Superior temporal gyrus (tissue), 1 donor: Measurements from ENCODE around the gene ABI3BP.

Experiments
- DNase-seq: peaks from one replicate; pipeline ENCODE4 v3.0.0-alpha.2; 2016; ENCODE audit errors: extremely low spot score

ABI3BP gene

DNA sequence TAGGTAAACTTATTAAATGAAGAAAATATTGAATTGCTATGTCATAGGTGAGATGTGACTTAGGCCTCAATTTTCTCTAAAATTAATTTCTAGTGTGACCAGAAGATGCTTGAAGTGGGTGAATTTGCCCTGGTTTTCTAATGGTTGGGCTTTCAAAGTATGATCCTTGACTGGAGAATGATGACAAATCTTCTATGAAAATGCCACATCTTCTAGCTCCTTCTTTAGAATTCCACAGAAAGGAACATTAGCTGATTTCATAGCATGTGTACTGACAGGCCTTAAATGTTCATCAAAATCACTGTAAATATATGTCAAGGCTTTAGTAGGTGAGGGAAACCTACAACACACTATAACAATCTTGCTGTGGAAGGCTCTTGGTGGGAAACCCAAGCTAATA, 8.9 kb downstream of the ABI3BP start:
- no peak for DNase-seq

DNA sequence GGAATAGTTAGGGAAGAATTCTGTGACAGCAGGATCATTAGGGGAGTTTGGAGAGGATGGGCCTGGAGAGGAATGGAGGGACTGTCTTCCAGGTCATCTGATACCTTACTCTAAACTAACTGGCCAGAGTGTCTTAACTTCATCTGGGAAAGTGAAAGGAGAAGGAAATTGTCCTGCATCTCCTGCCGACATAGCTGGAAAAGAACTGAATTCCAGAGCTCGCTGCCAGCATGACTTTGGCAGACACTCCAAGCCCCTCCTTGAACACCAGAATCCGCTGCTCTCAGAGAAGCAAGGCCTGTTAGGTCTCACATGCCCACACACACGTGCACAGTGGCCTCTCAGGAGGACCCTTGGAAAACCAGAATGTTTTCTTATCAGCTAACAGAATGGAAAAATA, 10.5 kb downstream of the ABI3BP start:
- DNase-seq: no peak

DNA sequence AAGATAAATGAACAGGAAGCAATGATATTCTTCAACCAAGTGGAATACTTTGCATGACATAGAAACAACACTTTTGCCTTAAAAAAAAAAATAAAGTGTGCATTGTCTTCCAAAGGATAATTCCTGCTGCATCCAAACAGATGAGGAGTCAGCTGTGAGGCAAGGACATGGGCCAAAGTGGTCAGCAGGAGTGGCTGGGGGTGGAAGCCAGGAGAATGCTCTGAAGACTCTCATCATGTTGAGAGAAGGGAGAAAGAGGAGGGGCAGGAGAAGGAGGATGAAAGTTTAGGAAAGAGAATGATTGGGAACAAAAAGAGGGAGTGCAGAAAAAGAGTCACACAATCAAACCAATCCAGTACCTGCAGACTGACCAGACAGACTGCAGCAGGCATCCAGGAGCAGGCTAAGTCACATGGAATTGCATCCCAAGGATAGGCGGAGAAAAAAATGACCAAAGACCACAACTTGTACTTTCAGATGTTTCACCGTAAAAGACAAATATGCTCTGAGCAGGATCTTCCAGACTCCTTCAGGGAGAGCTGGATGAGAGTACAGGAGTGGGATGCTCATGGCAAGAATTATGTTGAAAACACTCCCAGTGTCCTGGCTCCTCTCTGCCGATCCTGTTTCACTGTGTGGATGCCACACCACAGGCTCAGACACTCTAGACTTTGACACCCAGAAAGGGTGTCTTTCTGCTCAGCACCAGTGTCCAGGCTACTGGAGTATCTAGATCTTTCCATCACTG, 11.9 kb downstream of the ABI3BP start:
- DNase-seq: no peak

DNA sequence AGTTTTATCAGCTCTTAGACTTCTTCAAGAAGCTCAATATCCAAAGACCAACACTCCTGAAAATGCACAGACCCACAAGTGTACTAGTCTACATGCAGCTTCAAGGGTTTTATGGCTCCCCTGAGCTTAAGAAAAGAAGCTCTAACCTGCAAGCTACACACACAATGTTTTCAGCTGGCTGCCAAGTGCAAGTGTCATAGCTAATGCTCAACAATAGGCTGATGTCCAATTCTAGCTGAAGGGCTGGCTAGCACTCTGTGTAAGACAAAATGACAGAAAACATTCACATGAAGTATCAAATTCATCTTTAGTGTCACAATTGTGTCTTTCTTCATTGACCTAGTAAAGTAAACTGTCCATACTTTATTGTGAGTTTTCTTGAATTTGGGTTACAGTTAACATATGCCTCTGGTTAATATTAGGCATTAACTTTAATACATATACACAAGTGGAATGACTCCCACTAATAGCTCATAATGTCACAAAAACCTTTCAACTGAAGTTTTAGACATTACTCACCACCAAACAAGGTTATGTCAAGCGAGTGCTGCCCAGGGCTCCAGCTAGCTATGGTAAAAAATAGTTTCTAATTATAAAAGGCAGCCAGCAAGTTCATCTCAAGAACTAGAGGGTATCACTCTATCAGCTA, 15.1 kb downstream of the ABI3BP start:
- DNase-seq: no peak

DNA sequence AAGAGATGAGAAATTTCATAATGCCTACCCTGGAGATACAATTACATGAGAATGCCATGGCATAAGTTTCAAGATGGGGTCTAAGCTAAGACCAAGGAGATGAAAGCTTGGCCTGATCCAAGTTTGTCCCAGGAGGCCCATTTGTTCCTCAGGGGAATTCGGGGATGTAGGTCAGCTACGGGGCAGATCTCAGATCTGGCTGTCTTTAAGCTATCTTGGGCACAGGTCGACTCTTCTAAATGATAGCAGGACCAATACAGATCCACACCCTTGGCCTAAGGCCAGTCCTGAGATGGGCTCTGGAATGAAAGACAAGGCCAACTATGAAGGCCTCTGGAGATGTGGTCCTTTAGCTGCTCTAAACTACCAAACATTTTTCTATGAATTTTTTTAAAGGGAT, 16.6 kb downstream of the ABI3BP start:
- DNase-seq: no peak

DNA sequence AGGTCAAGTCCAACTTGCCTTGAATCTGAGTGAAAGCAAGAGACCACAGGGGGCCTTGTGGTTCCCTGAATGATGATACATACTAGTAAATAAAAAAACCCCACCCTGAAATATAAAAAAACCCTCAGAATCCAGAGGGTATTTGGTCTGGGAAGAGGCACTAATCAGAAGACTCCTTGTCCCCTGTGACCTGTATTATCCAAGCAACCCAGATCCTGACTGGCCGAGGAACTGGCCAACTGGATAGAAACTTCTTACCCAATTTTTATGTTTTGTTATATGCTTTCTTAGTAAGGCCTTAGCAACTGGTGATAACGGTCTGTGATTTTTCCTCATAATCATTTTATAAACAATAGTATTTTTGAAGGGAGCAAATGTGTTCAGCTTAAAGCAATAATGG, 17.5 kb downstream of the ABI3BP start:
- DNase-seq: no peak

DNA sequence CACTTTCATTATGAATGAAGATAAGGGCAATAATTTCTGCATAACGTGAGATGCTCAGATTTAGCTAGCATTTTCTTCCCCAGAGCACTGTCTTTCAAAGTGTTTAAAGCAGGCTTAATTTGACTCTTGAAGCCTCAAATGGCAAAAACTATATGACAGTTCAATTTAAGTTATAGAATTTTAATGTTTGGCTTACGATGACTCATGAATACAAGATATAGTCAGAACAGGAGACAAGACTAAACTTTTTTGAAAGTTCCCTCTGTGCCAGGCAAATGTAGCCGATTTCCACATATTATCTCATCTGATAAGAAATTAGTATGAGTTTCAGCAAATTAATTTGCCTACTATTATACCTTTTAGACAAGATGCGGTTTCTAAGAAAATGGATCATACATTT, 19.6 kb downstream of the ABI3BP start:
- DNase-seq: no peak

DNA sequence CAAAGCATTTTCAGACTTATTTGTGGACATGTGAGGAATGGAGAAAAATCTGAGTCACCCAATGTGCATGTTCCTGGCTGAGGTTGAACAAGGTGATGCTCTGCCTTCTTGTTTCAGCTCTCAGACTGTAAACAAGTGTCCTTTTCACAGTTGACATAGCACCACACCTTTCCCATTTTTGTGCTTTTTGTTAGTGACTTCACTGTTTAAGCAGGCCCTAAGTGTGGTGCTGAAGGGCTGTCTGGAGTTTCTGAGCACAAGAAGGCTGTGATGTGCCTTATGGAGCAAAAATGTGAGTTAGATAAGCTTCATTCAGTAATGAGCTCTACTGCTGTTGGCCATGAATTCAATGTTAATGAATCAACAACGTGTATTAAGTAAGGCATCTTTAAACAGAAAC, 20.4 kb downstream of the ABI3BP start:
- no peak for DNase-seq

DNA sequence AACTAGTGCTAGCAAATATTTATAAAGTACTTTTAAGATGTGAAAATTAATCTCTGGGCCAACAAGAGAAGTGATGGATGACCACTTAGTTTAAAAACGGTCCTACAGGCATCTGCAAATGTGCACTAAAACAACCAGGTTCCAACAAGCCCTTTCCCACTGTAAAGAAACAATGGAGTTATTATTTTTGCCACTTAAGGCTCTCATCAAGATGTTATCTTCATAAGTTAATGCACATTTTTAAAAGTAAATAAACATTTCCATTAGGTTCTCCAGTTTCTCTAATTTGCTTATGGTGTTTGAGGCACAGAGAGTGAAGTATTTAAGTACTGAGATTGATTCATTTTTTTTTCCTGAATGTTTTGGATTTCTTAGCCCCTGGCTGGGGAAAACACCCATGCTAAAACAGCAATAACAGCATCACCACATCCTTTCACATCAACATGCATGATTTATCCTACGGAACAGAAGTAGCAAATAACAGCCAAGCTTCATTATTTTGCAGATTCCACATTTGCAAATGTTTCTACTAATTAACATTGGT, 20.8 kb downstream of the ABI3BP start:
- no peak for DNase-seq

DNA sequence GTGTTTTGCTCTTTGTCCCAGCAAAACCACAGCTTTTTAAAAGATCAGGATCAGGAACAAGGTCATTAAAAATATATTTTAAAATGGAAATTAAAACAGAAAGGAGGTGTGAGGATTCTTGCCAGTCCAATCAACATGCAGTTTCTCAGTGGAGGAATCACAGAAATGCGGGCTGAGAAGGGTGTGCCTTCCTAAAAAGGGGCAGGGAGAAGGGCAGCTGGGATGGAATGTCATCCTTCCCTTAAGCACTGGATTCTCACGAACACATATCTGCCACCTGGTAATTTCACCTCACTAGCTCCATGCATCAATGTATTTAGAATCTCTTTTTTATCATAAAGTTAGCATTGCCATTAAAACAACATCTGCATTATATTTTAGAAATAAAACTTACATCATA, 21.4 kb downstream of the ABI3BP start:
- no peak for DNase-seq

DNA sequence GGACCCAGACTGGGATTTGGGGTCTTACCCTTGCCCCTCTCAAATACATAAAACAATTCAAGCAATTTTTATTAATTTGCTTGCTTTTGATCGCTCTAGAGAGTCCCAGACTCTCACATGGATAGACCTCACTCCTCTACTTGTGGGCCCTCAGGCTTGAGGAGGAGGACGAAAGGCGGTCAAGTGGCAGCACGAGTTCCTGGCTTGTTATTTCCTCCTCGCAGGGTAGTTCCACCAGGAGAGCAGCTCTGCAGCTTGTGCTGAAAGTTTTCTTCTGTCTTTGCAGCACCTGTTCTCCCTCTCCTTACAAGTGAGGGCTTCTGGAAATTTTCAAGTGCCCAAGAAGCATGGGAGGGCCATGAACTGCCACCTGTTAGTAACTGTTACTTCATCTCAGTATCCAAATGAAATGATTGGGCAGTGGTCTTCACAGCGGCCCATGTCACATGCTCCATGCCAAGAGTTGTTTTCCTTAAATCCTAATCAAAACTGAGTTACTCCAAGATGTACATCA, 22.7 kb downstream of the ABI3BP start:
- DNase-seq: no peak

DNA sequence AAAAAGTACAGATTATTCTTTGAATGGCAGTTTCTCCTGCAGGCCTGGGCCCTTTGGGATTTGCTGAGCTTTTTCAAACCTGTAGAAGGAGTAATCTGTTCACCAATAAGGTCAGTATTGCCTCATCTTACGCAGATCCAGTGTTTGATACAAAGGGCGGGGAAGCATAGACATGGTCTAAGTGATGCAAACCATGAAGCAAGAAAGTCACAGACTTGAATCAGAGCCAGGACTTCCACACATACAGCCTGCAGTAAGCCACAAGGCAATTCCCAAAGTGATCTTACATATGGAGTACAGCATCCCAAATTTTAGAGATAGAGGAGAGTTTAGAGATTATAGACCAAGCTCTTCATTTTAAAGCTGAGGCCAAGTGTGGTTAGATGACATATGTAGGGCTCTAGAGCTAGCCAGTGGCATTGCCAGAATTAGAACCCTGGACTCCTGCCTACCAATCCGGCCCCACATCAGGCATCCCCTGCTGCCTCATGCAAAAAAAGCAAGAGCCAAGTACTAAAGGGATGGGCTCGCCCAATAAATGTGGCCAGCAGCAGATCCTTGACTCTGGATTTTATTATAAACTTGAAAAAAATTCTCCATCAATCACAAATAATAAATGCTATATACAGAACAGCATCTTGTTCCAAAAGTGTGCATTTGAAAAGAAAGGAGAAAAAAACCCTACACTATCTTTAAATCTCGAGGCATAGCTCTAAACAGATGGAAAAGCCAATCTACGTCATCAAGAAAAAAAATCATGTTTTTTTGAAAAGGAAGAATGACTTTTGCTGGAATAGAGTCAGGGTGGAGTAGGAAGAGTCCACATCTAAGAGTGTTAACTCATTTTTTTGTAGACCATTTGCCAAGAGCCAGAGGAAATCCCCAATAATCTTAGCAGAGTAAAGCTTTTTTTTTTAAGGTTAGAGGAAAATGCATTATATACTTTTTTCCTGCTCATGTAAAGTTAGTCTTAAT, 24.0 kb downstream of the ABI3BP start:
- no peak for DNase-seq

DNA sequence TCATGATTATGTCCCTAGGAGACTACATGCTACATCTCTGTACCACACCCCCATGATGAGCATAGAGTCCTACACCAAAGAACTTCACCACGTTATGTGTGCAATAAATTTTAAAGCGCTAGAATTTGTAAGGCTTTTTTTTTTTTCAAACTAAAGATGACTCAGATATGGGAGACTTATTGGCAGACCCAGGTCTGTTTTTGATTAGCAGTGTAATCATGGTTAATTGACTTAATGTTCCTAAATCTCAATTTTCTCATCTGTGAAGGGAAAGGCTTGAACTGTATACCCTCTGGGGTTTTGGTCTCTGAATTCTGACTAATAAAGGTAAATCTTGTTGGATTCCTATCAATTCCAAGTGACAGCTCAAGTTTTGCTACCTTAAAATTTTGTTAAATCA, 26.4 kb downstream of the ABI3BP start:
- no peak for DNase-seq

DNA sequence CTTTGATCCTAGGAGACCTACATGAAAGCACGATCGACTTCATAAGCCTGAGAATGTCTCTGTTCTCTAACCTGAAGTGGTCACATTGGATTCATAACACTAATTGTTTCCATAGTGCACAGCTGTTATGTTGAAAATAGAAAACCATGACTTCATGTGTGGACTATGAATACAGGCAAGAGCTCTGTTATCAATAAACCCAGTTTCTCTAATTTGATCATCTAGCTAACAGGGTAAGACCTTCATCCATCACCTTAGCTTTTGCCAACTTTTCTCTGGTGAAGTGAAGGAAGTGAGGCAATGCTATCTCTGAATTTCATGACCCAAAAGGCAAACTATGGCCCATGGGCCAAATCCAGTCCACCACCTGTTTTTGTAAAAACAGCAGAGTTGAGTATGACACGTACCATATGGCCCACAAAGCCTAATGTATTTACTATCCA, 27.2 kb downstream of the ABI3BP start:
- DNase-seq: no peak

DNA sequence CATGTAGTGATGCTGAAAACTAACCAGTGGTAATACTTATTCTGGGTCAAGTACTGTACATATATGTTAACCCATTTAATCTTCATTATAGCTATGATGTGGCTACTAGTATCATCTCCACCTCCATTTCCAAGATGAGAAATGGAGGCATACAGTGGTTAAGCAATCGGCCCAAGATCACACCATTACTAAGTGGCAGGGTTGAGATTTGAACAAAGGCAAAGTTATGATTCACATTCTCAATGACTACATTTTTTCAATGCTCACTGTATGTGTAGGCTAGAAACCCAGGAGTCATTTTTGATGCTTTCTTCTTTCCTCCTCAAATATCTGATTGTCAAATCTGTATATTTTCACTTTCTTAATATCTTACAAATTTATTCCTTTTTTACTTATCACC, 30.2 kb downstream of the ABI3BP start:
- no peak for DNase-seq

DNA sequence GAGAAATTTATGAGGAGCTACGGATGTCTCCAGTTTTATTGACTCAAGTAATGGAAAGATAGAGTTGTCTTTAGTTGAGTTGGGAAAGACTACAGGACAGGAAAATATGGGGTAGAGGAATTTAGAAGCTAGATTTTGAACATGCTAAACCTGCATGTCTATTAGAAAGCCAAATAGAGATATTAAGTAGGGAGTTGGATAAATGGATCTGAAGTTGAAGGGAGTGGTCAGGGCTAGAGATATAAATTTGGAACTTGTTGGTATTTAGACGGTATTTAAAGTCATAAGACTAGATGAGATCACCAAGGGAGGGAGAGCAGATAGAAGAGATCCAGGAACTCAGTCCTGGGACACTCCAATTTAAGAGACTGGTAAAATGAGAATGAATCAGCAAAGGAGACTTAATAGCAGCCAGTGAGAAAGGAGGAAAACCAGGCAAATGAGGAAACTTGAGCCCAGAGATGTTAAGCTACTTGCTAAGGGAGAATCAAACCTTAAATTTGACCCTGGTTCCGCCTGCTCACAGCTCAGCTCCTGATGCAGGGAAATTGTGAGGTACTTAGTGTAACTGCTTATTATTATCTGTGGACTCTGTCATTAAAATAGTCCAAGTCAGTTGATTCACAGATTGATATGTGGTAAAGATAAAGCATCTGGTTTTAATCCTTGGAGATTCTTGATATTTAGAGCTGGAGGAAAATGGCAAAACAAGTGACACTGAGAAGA, 35.8 kb downstream of the ABI3BP start:
- DNase-seq: no peak

DNA sequence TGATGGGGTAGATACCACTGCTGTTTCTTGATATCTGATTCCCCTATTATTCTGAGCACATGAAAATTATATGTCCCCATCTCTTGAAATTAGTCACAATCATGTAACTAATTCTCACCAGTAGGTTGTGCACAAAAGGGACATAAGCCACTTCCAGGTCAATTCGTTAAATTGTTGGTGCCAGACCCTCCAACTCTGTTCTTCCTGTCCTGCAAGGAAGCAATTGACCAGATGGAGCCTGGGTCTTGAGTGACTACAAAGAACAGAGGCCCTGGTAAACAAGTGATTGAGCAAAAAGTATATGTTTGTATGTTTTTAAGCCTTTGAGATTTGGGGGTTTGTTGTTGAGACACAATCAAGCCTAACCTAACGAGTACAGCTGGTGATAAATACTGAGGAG, 36.9 kb downstream of the ABI3BP start:
- DNase-seq: no peak

DNA sequence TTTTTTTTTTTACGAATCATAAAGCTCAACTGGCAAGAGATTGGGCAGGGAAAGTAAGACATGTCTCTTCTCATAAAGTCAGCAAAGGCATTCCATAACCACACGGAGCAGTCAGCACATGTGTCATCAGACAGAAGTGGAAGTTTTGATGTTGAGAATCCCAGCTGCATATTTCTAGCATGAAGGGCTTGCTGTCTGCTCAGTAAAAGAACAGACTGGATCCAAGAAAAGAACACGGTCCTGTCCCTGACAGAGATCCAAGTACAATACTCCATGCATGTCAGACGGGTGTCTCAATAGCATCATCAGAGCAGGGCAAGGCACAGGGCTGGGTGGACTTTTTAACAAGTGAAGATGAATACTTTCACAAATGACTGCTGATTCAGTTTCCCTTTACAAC, 38.2 kb downstream of the ABI3BP start:
- DNase-seq: no peak

DNA sequence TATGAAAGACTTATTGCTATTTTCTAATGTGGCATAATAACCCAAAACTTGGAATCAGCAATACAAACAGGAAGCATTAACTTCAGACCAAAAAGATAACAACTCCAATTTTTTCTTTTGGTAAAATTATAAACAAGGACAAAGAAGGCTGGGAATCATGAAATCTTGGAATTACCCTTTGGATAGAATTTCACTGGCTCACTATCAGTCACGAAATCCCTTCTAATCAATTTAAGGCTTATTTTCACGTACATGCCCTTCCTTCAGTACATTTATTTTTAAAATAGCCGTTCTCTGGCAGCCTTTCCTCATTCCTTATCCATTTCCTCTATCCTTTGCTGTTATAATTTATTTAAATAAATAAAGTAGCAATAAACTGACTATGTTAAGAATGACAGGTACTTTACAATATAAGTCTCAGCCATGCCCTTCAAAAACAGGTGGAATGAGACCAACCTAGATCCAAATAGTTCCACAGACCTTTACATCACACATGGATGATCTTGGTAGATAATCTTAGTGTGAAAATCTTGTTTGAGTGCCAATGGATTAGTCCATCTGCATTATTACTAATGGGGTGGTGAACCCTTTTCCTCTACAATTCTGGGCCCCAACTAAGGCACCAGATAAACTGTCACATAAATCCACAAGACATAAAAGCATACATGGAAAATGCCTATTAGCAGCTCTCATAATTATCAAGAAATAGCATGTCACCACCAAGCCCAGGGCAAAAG, 38.9 kb downstream of the ABI3BP start:
- no peak for DNase-seq

DNA sequence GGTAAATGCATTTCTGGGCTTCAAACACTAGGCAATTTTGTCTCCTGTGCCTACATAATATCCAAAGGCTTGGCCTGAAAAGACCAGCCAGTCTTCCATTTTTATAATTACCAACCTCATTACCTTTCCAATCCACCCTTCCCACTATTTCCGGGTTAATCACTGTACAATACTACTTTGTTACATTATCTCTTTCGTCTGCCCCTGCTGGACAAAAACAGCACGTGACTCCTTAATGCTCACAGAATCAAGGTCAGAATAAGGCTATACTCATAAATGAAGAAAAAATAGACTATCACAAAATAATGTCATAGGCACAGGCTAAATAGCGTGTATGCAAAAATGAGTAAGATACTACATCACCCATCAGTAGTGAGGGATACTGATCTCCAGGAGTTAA, 40.1 kb downstream of the ABI3BP start:
- DNase-seq: no peak

DNA sequence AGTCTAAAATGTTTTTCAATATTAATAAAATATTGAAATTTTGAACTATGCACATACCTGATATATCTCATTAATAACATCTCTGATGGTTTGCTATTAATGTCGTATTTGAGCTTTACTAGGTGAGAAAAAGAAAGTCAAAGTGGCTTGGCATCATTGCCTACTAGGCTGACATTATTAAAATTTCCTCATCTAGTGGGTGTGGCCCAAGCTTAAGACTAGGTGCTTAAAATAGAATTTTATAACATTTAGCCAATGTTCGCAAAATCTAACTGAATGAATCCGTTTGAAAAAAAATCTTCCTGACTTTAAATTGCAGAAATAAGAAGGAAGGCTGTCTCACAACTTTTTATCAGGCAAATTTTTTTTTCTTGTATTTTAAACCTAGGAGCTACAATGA, 46.1 kb downstream of the ABI3BP start:
- no peak for DNase-seq
